ENCODE measurements around the gene STK11. TPM values are rescaled to one million over a fixed set of nuclear protein-coding genes. Genes with fewer than 3 reads are reported as not detected.

STK11 gene
- total RNA-seq, 1 experiment from 2014 or later, result 56.7 TPM

- BruUV-seq (replicated peaks), result no TSS peak
- Mint-ChIP-seq H3K4me3 (ENCODE audit: unreplicated experiment) (peak overlapping the region; percentile 97), H3K27ac (ENCODE audit: unreplicated experiment) (peak overlapping the region; percentile 96), H3K27me3 (ENCODE audit: insufficient read depth, unreplicated experiment) (no peaks in the 10 kb centered on the region), H3K36me3 (ENCODE audit: insufficient read depth, unreplicated experiment) (peaks cover 17% of the 10 kb centered on the region), H3K9me3 (ENCODE audit: unreplicated experiment) (no peaks in the 10 kb centered on the region), H3K4me1 (ENCODE audit: low read depth, unreplicated experiment) (peaks cover 9% of the 10 kb centered on the region)
- intact Hi-C loops (cut with micrococcal nuclease; ENCODE audit: unreplicated experiment), result no loop called here
- ChIA-PET POLR2A (no interaction called here), CTCF (interaction anchor here (0.5 kb wide), 1 partner anchor 194 kb away, joined by 3 read pairs; no protein-coding TSS in a partner anchor)
- Histone ChIP-seq H3K4me3 (ENCODE audit: low read depth, low read length) (peak overlapping the region; percentile 89), H3K9me3 (no peaks in the 10 kb centered on the region), H3K36me3 (ENCODE audit: control insufficient read depth, insufficient read depth, low read length) (no peaks in the 10 kb centered on the region), H3K4me1 (0 out of 2 replicates have a peak, but pooled peaks cover 3% of the 10 kb centered on the region), H3K27me3 (replicated peaks; ENCODE audit: control insufficient read depth, insufficient read depth, low read length) (no peaks in the 10 kb centered on the region)
- TF ChIP-seq, protein P1, sequence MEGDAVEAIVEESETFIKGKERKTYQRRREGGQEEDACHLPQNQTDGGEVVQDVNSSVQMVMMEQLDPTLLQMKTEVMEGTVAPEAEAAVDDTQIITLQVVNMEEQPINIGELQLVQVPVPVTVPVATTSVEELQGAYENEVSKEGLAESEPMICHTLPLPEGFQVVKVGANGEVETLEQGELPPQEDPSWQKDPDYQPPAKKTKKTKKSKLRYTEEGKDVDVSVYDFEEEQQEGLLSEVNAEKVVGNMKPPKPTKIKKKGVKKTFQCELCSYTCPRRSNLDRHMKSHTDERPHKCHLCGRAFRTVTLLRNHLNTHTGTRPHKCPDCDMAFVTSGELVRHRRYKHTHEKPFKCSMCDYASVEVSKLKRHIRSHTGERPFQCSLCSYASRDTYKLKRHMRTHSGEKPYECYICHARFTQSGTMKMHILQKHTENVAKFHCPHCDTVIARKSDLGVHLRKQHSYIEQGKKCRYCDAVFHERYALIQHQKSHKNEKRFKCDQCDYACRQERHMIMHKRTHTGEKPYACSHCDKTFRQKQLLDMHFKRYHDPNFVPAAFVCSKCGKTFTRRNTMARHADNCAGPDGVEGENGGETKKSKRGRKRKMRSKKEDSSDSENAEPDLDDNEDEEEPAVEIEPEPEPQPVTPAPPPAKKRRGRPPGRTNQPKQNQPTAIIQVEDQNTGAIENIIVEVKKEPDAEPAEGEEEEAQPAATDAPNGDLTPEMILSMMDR (IDR thresholded peaks at IDR 0.05; ENCODE audit: insufficient read depth in 1 of 2, low read depth in 1 of 2, low read length in 1 of 2, severe bottlenecking in 1 of 2, unreplicated experiment in 1 of 2), result no peak
- DNase-seq, result no peak
Observed at GRCh38 chr19:1172353-1173158, 33.0 kb upstream of the STK11 start.

DNA sequence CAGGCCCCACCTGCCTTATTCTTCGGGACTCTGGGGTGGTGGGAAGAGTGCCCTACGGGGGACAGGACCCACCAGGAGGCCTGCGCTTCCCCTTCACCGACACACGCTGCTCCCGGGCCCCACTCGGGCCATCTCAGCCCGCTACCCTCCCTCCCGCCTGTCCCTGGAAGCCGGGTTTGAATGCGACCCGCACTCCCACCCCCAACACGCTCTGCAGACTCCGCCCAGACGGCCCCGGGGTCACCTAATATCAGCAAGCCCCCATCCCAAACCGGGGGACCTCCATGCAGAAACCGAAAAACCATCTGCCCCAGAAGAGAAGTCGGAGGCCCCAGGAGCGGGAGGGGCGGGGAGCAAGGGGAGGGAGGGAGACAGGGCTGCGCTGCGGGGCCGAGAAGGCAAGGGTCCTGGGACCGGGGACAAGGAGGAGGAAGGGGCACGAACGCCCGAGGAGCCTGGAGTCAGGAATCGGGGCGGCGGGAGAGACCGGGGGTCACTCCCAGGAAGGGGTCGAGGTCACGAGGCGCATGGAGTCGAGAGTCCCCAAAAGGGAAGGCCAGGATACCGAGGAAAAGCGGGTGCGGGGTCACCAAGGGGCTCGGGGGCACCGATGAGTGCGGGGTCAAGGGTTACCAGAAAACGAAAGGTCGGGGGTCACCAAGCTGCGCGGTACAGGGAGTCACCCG, 32.3 kb upstream of the STK11 start:
- peaks cover 9% of the 10 kb centered on the region for H3K4me1 Mint-ChIP-seq (ENCODE audit: low read depth, unreplicated experiment)
- intact Hi-C loops (cut with micrococcal nuclease; ENCODE audit: unreplicated experiment), result no loop called here
- DNase-seq, result no peak
- no peaks in the 10 kb centered on the region for H3K27me3 ChIP-seq (replicated peaks; ENCODE audit: control insufficient read depth, insufficient read depth, low read length)
- H3K9me3 Mint-ChIP-seq (ENCODE audit: unreplicated experiment), result no peaks in the 10 kb centered on the region
- BruUV-seq (replicated peaks), result TSS peak; percentile 37
- no peaks in the 10 kb centered on the region for H3K36me3 ChIP-seq (ENCODE audit: control insufficient read depth, insufficient read depth, low read length)
- ChIA-PET POLR2A (no interaction called here), CTCF (no interaction called here)
- 0 out of 2 replicates have a peak, but pooled peaks cover 3% of the 10 kb centered on the region for H3K4me1 ChIP-seq
- no peaks in the 10 kb centered on the region for H3K9me3 ChIP-seq
- peak overlapping the region; percentile 97 for H3K4me3 Mint-ChIP-seq (ENCODE audit: unreplicated experiment)
- H3K27ac Mint-ChIP-seq (ENCODE audit: unreplicated experiment), result peak overlapping the region; percentile 96
- TF ChIP-seq, protein P1 (IDR thresholded peaks at IDR 0.05; ENCODE audit: insufficient read depth in 1 of 2, low read depth in 1 of 2, low read length in 1 of 2, severe bottlenecking in 1 of 2, unreplicated experiment in 1 of 2), result no peak
- H3K27me3 Mint-ChIP-seq (ENCODE audit: insufficient read depth, unreplicated experiment), result no peaks in the 10 kb centered on the region
- H3K36me3 Mint-ChIP-seq (ENCODE audit: insufficient read depth, unreplicated experiment), result peaks cover 12% of the 10 kb centered on the region
- peak overlapping the region; percentile 89 for H3K4me3 ChIP-seq (ENCODE audit: low read depth, low read length)
